ENCODE data around the gene ANKRD33B.

GRCh38 chr5:10552183-10553143, 11.4 kb upstream of the ANKRD33B start:
- TF ChIP-seq, protein P1, sequence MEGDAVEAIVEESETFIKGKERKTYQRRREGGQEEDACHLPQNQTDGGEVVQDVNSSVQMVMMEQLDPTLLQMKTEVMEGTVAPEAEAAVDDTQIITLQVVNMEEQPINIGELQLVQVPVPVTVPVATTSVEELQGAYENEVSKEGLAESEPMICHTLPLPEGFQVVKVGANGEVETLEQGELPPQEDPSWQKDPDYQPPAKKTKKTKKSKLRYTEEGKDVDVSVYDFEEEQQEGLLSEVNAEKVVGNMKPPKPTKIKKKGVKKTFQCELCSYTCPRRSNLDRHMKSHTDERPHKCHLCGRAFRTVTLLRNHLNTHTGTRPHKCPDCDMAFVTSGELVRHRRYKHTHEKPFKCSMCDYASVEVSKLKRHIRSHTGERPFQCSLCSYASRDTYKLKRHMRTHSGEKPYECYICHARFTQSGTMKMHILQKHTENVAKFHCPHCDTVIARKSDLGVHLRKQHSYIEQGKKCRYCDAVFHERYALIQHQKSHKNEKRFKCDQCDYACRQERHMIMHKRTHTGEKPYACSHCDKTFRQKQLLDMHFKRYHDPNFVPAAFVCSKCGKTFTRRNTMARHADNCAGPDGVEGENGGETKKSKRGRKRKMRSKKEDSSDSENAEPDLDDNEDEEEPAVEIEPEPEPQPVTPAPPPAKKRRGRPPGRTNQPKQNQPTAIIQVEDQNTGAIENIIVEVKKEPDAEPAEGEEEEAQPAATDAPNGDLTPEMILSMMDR (IDR thresholded peaks at IDR 0.05) = no peak
- no peak for TF ChIP-seq POLR2A (IDR thresholded peaks at IDR 0.05)
- no peak for TF ChIP-seq POLR2AphosphoS5 (IDR thresholded peaks at IDR 0.05; ENCODE audit: insufficient read depth in 1 of 2, low read depth in 1 of 2)

Data from vagina (tissue), 2 donors.